Measurements from ENCODE around the gene ZNF148.

- TF ChIP-seq CTCF (IDR thresholded peaks at IDR 0.05) (no peak), POLR2A (IDR thresholded peaks at IDR 0.05; ENCODE audit: low read depth) (no peak)
These were observed 134.6 kb downstream of the ZNF148 start for GRCh38 chr3:125240496-125240895.

All from esophagus muscularis mucosa (tissue), 3 donors.